Activated T-helper 2 cell treated with anti-CD3 and anti-CD28 coated beads, Interferon-gamma antibody, Interleukin-2, Interleukin-4, amounts not matched to agents 10 μg/mL and 5 μg/mL and 100 μg/mL, durations not matched to agents 14 hours and 24 hours and 36 hours (primary cell): Measurements from ENCODE around the gene ADGRL3. TPM values are rescaled to one million over a fixed set of nuclear protein-coding genes. Genes with fewer than 3 reads are reported as not detected.

ENCODE experiments used
- DNase-seq: peaks from one replicate; pipeline ENCODE4 v3.0.0; 2021; ENCODE audit warnings: low spot score
- H3K27ac Mint-ChIP-seq: one replicate; pipeline ENCODE4 v1.8.0; 2021; ENCODE audit warnings: mixed read lengths
- H3K27me3 Mint-ChIP-seq: one replicate; pipeline ENCODE4 v1.8.0; 2021; ENCODE audit warnings: low read depth, mixed read lengths
- H3K36me3 Mint-ChIP-seq: one replicate; pipeline ENCODE4 v1.8.0; 2021; ENCODE audit warnings: low read depth, mixed read lengths
- H3K4me1 Mint-ChIP-seq: one replicate; pipeline ENCODE4 v1.8.0; 2021; ENCODE audit warnings: low read depth, mixed read lengths
- H3K4me3 Mint-ChIP-seq: one replicate; pipeline ENCODE4 v1.8.0; 2021; ENCODE audit warnings: low read depth, mild to moderate bottlenecking, moderate library complexity, mixed read lengths
- H3K9me3 Mint-ChIP-seq: one replicate; pipeline ENCODE4 v1.8.0; 2021; ENCODE audit warnings: mixed read lengths
- intact Hi-C: fragments of 100-400 bp; cut with micrococcal nuclease; formaldehyde crosslinking; loops from one replicate; pipeline ENCODE4 v1.15.1; 2023
- total RNA-seq: library from RNA; stranded (reverse); gene quantifications from 2 replicates; pipeline ENCODE4 v1.2.3, GENCODE V29; 2022

The ADGRL3 gene
- total RNA-seq, 1 donor from 2014 or later, result not detected

DNA sequence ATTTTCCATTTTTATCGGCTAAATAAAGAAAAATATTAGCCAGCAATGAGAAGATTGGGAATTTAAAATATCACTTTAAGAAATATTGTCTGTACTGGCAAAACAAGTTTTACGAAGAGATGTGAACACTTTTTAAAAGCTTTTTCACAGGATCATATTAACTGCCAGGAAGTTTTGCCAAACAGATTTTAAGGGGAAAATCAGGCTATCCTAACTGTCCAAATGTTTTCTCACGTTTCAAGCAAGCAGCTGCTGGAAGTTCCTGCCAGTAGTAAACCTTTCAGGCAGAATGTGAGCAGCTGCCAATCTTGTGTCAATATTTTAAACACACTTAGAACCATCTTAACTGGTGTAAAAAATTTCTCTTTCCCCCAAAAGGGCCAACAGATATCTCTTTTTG is 101.1 kb downstream of the ADGRL3 start:
- Mint-ChIP-seq H3K4me3 (no peak overlapping the region), H3K36me3 (no peaks in the 10 kb centered on the region), H3K9me3 (peaks cover 5% of the 10 kb centered on the region), H3K27ac (no peak overlapping the region), H3K4me1 (no peaks in the 10 kb centered on the region), H3K27me3 (no peaks in the 10 kb centered on the region)
- intact Hi-C loops, result no loop called here
- DNase-seq, result no peak

DNA sequence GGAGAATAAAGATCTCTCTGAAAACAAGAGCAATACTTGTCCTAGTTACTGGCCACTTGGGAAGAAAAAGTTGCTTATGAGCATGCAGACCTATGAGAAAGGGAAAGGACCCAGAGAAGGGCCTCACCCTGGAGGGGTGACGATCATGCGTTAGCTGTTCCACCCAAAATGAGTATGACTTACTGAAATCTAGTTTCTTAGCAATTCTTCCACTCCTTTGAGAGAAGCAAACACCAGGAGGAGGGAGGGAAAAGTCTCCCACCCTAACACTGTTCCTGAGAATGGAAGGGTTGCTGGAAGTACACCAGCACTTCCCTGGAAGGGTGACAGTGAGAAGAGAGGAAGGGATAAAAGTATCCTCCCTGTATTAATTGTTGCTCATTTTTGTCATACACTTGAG is 107.9 kb downstream of the ADGRL3 start:
- intact Hi-C loops, result no loop called here
- H3K27me3 Mint-ChIP-seq, result no peaks in the 10 kb centered on the region
- H3K9me3 Mint-ChIP-seq, result peaks cover 2% of the 10 kb centered on the region
- no peaks in the 10 kb centered on the region for H3K4me1 Mint-ChIP-seq
- no peak overlapping the region for H3K4me3 Mint-ChIP-seq
- DNase-seq, result no peak
- no peaks in the 10 kb centered on the region for H3K36me3 Mint-ChIP-seq
- no peak overlapping the region for H3K27ac Mint-ChIP-seq

DNA sequence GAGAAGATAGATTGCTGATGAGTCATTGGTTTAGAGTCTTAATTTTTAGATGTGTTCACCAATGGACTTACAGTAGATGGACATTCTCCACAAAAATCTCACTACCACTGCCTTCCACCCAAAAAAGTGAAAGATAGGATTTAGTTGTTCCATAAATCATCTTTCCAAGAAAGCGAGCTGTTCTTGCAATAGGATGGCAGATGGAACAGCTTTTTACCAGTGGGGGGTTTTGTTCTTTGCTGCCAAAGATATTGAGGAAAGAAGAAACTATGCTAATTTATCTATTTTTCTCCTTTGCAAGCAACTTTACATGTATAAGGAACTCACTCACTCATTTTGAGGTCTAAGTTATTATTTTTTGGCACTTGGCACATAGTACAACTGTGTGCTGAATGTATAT is 109.5 kb downstream of the ADGRL3 start:
- DNase-seq, result no peak
- intact Hi-C loops, result no loop called here
- Mint-ChIP-seq H3K4me1 (no peaks in the 10 kb centered on the region), H3K4me3 (no peak overlapping the region), H3K36me3 (no peaks in the 10 kb centered on the region), H3K27me3 (no peaks in the 10 kb centered on the region), H3K27ac (no peak overlapping the region), H3K9me3 (peaks cover 8% of the 10 kb centered on the region)

DNA sequence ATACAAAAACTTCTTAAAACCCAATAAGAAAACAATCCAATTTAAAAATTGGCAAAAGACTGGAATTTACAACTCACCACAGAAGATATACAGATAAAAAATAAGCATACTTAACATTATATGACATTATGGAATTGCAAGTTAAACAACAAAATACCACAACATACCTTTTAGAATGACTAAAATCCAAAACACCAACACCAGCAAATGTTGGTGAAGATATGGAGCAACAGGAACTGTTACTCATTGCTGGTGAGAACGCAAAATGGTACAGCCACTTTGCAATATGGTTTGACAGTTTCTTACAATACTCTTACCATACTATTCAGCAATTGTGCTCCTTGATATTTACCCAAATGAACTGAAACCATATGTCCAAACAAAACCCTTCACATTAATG is 112.4 kb downstream of the ADGRL3 start:
- Mint-ChIP-seq H3K4me1 (no peaks in the 10 kb centered on the region), H3K36me3 (no peaks in the 10 kb centered on the region), H3K27me3 (no peaks in the 10 kb centered on the region), H3K4me3 (no peak overlapping the region), H3K27ac (no peak overlapping the region), H3K9me3 (peaks cover 21% of the 10 kb centered on the region)
- no peak for DNase-seq
- intact Hi-C loops, result no loop called here

DNA sequence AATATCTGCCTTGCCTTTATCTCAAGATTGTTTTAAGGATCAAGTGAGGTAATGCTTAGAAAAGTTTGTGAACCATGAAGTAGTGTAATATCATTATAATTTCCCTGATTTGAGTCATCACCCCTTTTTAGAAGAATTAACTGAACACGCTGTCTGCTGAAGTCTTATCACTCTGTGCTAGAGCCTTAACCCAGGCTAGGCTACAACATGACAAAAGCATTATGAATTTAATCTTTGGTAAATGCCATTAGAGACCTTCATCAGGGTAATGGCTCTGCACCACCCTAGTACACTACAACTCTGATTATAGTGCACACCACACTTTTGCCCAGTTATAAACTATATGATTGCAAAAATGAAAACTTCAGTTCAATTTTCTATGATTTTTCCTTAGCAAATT is 118.3 kb downstream of the ADGRL3 start:
- Mint-ChIP-seq H3K27me3 (no peaks in the 10 kb centered on the region), H3K36me3 (no peaks in the 10 kb centered on the region), H3K9me3 (peaks cover 23% of the 10 kb centered on the region), H3K4me1 (no peaks in the 10 kb centered on the region), H3K4me3 (no peak overlapping the region), H3K27ac (no peak overlapping the region)
- intact Hi-C loops, result no loop called here
- DNase-seq, result no peak

DNA sequence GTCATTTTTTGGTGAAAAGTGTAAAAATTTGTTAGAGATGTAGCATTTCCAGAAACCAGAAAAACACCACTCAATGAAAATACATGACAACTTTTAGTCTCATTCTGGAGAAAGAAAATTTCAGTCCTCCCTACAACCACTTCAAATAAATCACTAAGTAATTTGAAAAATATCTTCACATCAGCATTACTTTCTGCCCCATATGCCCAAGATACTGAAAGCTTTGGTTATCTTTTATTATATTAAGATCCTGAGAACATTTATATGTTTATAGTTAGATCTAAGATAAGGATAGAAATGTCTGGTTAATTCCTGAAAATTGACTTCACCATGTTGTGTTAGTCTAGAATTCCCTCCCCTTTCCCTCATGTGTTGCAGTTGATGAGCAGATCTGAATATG is 119.0 kb downstream of the ADGRL3 start:
- Mint-ChIP-seq H3K4me3 (no peak overlapping the region), H3K36me3 (no peaks in the 10 kb centered on the region), H3K27me3 (no peaks in the 10 kb centered on the region), H3K9me3 (peaks cover 31% of the 10 kb centered on the region), H3K27ac (no peak overlapping the region), H3K4me1 (no peaks in the 10 kb centered on the region)
- intact Hi-C loops, result no loop called here
- no peak for DNase-seq

DNA sequence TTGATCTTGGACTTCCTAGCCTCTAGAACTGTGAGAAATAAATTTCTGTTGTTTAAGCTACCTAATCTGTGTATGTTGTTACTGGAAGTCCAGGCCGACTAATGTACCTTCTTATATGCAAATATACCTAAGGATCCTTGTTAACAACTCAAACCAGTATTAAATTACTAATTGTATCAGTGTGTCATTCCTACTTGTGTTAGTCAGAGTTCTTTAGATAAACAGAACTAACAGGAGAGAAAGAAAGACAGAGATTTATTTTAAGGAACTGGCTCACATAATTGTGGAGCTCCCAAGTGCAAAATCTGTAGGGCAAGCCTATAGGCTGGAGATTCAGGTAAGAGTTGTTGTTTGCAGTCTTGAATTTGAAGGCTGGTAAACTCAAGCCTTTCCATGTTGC is 120.0 kb downstream of the ADGRL3 start:
- Mint-ChIP-seq H3K27me3 (no peaks in the 10 kb centered on the region), H3K4me3 (no peak overlapping the region), H3K4me1 (no peaks in the 10 kb centered on the region), H3K27ac (no peak overlapping the region), H3K36me3 (no peaks in the 10 kb centered on the region), H3K9me3 (peaks cover 25% of the 10 kb centered on the region)
- intact Hi-C loops, result no loop called here
- DNase-seq, result no peak

DNA sequence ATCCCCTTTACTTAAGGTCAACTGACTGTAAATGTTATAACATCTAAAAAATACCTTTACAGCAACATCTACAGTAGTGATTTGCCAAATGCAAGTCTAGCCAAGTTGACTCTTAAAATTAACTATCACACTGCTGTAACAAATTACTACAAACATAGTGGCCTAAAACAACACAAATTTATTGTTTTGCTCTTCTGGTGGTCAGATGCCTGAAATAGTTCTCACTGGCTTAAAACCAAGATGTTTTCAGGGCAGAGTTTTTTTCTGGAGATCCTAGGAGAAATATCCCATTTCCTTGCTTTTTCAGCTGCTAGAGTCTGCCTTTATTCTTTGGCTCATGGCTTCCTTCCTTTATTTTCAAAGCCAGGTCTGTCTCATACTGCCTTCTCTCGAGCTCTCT is 120.5 kb downstream of the ADGRL3 start:
- intact Hi-C loops, result no loop called here
- peaks cover 24% of the 10 kb centered on the region for H3K9me3 Mint-ChIP-seq
- H3K27me3 Mint-ChIP-seq, result no peaks in the 10 kb centered on the region
- no peaks in the 10 kb centered on the region for H3K4me1 Mint-ChIP-seq
- no peak overlapping the region for H3K4me3 Mint-ChIP-seq
- no peak for DNase-seq
- no peaks in the 10 kb centered on the region for H3K36me3 Mint-ChIP-seq
- no peak overlapping the region for H3K27ac Mint-ChIP-seq

DNA sequence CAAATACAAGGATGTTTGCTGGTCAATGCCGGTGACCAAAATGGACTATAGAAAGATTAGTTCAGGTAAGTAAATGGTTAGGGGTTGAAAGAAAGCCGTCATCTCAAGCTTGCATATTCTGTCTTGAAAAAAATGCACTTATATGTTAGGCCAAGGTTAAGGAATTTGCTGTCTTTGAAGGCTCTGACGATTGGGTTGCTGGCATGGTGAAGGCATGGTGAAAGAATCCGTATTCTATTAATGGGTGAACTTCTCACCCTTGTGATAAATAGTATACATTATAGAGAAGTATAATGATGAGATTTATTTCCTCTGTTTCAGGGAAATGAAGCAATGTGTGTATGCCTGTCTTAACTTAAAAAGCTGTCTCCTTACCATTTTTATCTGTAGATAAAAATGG is 132.6 kb downstream of the ADGRL3 start:
- intact Hi-C loops, result no loop called here
- peaks cover 4% of the 10 kb centered on the region for H3K9me3 Mint-ChIP-seq
- no peaks in the 10 kb centered on the region for H3K4me1 Mint-ChIP-seq
- DNase-seq, result no peak
- no peaks in the 10 kb centered on the region for H3K36me3 Mint-ChIP-seq
- H3K27ac Mint-ChIP-seq, result no peak overlapping the region
- H3K27me3 Mint-ChIP-seq, result no peaks in the 10 kb centered on the region
- no peak overlapping the region for H3K4me3 Mint-ChIP-seq

DNA sequence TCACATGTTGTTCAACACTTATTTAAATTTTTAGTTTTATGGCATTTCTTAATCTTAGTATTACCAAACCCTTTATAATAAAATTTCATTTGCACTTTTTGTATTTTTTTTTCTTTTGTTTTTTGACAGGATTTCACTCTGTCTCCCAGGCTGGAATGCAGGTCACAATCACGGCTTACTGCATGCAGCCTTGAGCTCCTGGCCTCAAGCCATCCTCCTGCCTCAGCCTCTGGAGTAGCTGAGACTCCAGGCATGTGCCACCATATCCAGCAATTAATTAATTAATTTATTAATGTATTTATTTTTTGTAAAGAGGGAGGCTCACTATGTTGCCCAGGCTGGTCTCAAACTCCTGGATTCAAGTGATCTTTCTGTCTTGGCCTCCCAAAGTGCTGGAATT is 133.4 kb downstream of the ADGRL3 start:
- H3K36me3 Mint-ChIP-seq, result no peaks in the 10 kb centered on the region
- no peak for DNase-seq
- intact Hi-C loops, result no loop called here
- no peak overlapping the region for H3K4me3 Mint-ChIP-seq
- no peak overlapping the region for H3K27ac Mint-ChIP-seq
- peaks cover 3% of the 10 kb centered on the region for H3K9me3 Mint-ChIP-seq
- H3K4me1 Mint-ChIP-seq, result no peaks in the 10 kb centered on the region
- H3K27me3 Mint-ChIP-seq, result no peaks in the 10 kb centered on the region

DNA sequence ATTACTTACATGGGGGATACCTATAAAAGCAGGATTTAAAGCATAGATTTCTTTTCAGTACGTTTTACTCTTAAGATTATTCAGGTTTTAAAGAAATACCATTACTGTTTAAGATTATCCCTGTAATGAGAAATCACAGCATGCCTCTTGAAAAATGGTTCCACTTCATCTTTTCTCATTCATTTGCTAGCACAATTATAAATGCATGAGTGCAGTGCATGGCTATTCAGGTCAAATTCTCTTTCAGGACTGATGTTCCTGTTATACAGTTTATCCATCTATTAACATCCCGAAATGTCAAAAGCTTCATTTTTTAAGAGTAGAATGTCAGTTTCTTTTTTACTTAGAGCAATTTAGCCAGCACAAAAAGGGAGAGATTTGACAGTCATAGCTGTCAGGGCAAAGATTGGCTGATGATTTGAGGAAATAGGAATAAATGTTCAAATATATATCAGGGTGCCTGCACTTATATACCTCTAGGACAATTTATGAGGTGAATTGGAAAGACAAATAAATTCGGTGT is 135.2 kb downstream of the ADGRL3 start:
- no peaks in the 10 kb centered on the region for H3K27me3 Mint-ChIP-seq
- no peak overlapping the region for H3K27ac Mint-ChIP-seq
- H3K4me1 Mint-ChIP-seq, result no peaks in the 10 kb centered on the region
- intact Hi-C loops, result no loop called here
- no peak for DNase-seq
- H3K4me3 Mint-ChIP-seq, result no peak overlapping the region
- no peaks in the 10 kb centered on the region for H3K36me3 Mint-ChIP-seq
- peaks cover 3% of the 10 kb centered on the region for H3K9me3 Mint-ChIP-seq

DNA sequence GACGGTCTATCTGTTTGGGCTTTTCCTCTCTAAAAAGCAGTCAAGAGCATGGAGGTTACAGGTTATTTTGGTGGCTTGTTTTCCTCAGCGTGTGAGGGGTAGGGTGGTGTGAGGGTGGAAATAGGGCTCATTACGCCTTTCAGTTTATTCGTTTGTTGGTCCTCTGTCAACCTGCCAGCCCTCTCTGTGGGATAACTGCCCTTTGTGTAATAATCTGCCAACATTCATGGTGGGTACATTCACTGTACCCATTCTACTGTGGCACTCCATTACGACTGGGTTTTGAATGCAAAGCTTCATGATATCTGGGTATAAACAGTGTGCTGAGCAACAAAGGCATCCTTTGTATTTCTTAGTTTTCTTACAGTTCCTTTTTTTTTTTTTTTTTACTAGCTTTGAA is 136.4 kb downstream of the ADGRL3 start:
- H3K27me3 Mint-ChIP-seq, result no peaks in the 10 kb centered on the region
- H3K27ac Mint-ChIP-seq, result no peak overlapping the region
- H3K4me1 Mint-ChIP-seq, result no peaks in the 10 kb centered on the region
- intact Hi-C loops, result no loop called here
- no peaks in the 10 kb centered on the region for H3K9me3 Mint-ChIP-seq
- H3K36me3 Mint-ChIP-seq, result no peaks in the 10 kb centered on the region
- DNase-seq, result no peak
- H3K4me3 Mint-ChIP-seq, result no peak overlapping the region

DNA sequence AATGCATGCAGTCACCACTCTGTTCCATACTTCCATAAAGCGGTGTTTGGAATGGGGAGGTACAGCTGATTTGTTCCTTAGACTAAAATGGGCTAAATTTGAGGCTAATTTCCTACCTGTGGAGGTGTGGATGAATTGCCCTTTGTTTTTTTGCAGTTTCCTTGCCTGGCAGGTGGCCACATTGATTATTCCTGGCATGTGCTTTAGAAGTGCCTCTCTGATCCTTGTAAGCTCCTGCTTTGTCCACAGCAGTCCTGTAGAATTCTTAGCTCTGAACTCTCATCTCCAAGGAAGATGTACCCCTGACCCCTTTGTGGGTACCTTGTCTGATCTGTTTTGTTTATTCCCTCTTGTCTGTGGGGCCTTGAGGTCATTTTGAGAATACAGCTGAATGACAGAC is 136.8 kb downstream of the ADGRL3 start:
- intact Hi-C loops, result no loop called here
- no peaks in the 10 kb centered on the region for H3K4me1 Mint-ChIP-seq
- H3K27ac Mint-ChIP-seq, result no peak overlapping the region
- no peak for DNase-seq
- no peaks in the 10 kb centered on the region for H3K27me3 Mint-ChIP-seq
- H3K9me3 Mint-ChIP-seq, result no peaks in the 10 kb centered on the region
- H3K4me3 Mint-ChIP-seq, result no peak overlapping the region
- H3K36me3 Mint-ChIP-seq, result no peaks in the 10 kb centered on the region

DNA sequence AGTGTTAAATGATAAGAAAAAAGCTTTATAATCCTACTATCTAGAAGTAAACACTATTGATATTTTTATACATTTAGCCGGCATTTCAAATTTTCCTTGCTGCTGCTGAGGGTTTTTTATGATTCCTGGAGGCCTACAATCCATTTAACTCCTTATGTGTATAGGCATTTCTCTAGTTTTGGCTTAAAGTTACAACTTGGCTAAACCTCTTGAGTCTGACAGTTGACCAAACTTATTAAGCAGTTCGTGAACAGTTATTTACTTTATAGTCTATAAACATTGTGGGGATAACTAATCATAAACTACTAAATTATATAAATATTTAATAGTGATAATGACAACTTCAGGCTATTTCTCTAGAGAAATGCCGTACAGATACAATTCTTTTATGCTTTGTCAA is 141.9 kb downstream of the ADGRL3 start:
- peaks cover 10% of the 10 kb centered on the region for H3K9me3 Mint-ChIP-seq
- intact Hi-C loops, result no loop called here
- DNase-seq, result no peak
- no peaks in the 10 kb centered on the region for H3K4me1 Mint-ChIP-seq
- H3K4me3 Mint-ChIP-seq, result no peak overlapping the region
- H3K36me3 Mint-ChIP-seq, result no peaks in the 10 kb centered on the region
- H3K27ac Mint-ChIP-seq, result no peak overlapping the region
- no peaks in the 10 kb centered on the region for H3K27me3 Mint-ChIP-seq
